ENCODE results near the gene SLC30A10.

SLC30A10 gene

DNA sequence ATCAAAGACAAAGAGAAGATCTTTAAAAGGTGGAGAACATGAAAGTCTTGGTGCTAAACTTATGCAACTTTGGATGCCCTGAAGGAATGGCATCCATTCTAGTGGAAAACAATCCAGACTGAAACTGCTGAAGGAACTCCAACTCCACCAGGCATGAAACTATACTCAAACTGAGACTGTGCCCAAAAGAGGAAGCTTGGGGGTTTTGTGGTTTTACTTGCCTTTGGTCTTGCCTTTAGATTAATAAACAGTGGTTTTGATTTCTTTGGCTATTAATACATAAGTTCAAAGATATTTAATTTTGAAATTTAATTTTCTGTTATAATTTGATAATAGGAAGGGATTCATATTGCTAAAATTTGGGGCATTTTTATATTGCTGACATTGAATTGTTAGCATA lies 17.4 kb upstream of the SLC30A10 start:
- no peaks in the 10 kb centered on the region for H3F3A ChIP-seq (ENCODE audit: low read depth)
- no peak overlapping the region for H2AFZ ChIP-seq (ENCODE audit: low read length)
- H3K4me2 ChIP-seq (ENCODE audit: low read depth, low read length, poor library complexity, severe bottlenecking) = no peak overlapping the region
- no peaks in the 10 kb centered on the region for H3K9me3 ChIP-seq (ENCODE audit: insufficient read depth, low read depth, low read length)
- H3K4me3 ChIP-seq (ENCODE audit: low read length, poor library complexity, severe bottlenecking) = no peak overlapping the region
- no peaks in the 10 kb centered on the region for H3K79me2 ChIP-seq (ENCODE audit: insufficient read depth, low read length)
- no peaks in the 10 kb centered on the region for H3K4me1 ChIP-seq (ENCODE audit: insufficient read depth, low read length, poor library complexity, severe bottlenecking)
- TF ChIP-seq EZH2phosphoT487 (IDR thresholded peaks at IDR 0.05; ENCODE audit: borderline replicate concordance) = no peak
- TF ChIP-seq, protein P1, sequence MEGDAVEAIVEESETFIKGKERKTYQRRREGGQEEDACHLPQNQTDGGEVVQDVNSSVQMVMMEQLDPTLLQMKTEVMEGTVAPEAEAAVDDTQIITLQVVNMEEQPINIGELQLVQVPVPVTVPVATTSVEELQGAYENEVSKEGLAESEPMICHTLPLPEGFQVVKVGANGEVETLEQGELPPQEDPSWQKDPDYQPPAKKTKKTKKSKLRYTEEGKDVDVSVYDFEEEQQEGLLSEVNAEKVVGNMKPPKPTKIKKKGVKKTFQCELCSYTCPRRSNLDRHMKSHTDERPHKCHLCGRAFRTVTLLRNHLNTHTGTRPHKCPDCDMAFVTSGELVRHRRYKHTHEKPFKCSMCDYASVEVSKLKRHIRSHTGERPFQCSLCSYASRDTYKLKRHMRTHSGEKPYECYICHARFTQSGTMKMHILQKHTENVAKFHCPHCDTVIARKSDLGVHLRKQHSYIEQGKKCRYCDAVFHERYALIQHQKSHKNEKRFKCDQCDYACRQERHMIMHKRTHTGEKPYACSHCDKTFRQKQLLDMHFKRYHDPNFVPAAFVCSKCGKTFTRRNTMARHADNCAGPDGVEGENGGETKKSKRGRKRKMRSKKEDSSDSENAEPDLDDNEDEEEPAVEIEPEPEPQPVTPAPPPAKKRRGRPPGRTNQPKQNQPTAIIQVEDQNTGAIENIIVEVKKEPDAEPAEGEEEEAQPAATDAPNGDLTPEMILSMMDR (conservative IDR thresholded peaks at IDR 0.05; ENCODE audit: low read length) = no peak
- no peaks in the 10 kb centered on the region for H3K9me2 ChIP-seq (replicated peaks; ENCODE audit: low read depth, low read length)
- no peaks in the 10 kb centered on the region for H4K20me1 ChIP-seq (ENCODE audit: insufficient read depth, low read length, poor library complexity, severe bottlenecking)
- H3K9ac ChIP-seq (ENCODE audit: low read depth, low read length, poor library complexity, severe bottlenecking) = no peak overlapping the region
- no peaks in the 10 kb centered on the region for H3K36me3 ChIP-seq (ENCODE audit: insufficient read depth, low read length)
- no peaks in the 10 kb centered on the region for H3K27me3 ChIP-seq (ENCODE audit: insufficient read depth, low read length, poor library complexity, severe bottlenecking)

DNA sequence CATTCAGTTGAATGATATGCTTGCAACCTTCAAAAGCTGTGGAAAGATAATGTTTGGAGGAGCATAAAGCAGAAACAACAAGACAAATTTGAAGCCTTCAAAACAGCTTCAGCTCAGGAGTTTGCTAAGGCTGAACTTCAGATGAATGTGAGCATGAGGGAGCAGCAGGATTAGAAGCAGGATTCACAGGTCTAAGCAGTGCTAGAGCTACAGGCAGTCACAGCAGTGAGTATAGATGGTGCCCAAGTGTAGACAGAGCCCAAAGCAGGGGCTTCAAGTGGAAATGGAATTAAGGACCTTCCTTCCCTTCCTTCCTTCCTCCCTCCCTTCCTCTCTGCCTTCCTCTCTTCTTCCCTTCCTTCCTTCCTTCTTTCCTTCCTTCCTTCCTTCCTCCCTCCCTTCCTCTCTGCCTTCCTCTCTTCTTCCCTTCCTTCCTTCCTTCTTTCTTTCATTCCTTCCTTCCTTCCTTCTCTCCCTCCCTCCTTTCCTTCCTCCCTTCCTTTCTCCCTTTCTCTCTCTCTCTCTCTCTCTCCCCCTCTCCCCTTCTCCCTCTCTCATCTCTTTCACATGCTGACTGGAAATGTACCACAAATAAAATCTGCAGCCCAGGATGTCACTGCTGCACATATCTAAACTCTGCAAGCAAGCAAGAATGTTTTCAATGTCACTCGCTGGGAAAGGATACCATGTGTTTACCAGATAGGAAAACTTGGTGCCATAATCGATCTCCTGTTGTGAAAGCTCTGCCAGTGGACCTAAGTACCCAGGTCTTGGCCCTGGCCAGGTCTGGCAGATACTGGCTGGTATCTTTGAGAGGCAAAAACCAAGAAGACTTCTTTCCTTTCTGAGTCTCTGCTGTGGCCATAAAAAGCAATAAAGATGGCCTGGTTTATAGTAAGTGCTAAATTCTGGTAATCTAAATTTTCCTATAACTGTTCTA lies 13.1 kb upstream of the SLC30A10 start:
- H4K20me1 ChIP-seq (ENCODE audit: insufficient read depth, low read length, poor library complexity, severe bottlenecking) = no peaks in the 10 kb centered on the region
- H3K4me1 ChIP-seq (ENCODE audit: insufficient read depth, low read length, poor library complexity, severe bottlenecking) = no peaks in the 10 kb centered on the region
- no peaks in the 10 kb centered on the region for H3K27me3 ChIP-seq (ENCODE audit: insufficient read depth, low read length, poor library complexity, severe bottlenecking)
- H3K9me2 ChIP-seq (replicated peaks; ENCODE audit: low read depth, low read length) = no peaks in the 10 kb centered on the region
- TF ChIP-seq, protein P1 (conservative IDR thresholded peaks at IDR 0.05; ENCODE audit: low read length) = no peak
- TF ChIP-seq EZH2phosphoT487 (IDR thresholded peaks at IDR 0.05; ENCODE audit: borderline replicate concordance) = no peak
- H3K36me3 ChIP-seq (ENCODE audit: insufficient read depth, low read length) = no peaks in the 10 kb centered on the region
- no peaks in the 10 kb centered on the region for H3K79me2 ChIP-seq (ENCODE audit: insufficient read depth, low read length)
- no peaks in the 10 kb centered on the region for H3F3A ChIP-seq (ENCODE audit: low read depth)
- H3K9ac ChIP-seq (ENCODE audit: low read depth, low read length, poor library complexity, severe bottlenecking) = no peak overlapping the region
- H3K4me3 ChIP-seq (ENCODE audit: low read length, poor library complexity, severe bottlenecking) = no peak overlapping the region
- H2AFZ ChIP-seq (ENCODE audit: low read length) = no peak overlapping the region
- no peaks in the 10 kb centered on the region for H3K9me3 ChIP-seq (ENCODE audit: insufficient read depth, low read depth, low read length)
- H3K4me2 ChIP-seq (ENCODE audit: low read depth, low read length, poor library complexity, severe bottlenecking) = no peak overlapping the region

DNA sequence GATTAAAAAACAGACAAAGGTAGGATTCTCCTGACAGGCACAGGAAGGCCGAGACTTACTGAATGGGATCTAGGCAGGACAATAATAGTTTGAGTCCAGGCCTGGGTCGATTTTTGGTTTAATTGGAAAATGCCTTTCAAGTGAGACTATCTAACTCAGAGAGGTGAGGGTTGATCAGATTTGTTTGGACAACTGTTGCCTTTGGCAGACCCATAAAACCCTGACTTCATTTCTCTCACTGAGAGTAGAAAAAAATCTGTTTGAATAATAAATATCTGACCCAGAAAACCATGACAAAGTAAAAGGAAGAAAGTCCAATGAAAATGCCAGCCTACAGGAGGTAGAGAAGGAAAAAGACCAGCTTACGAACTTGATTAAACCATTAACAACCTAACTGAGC lies 12.3 kb upstream of the SLC30A10 start:
- no peaks in the 10 kb centered on the region for H3K79me2 ChIP-seq (ENCODE audit: insufficient read depth, low read length)
- TF ChIP-seq, protein P1 (conservative IDR thresholded peaks at IDR 0.05; ENCODE audit: low read length) = no peak
- no peak for TF ChIP-seq EZH2phosphoT487 (IDR thresholded peaks at IDR 0.05; ENCODE audit: borderline replicate concordance)
- no peak overlapping the region for H3K9ac ChIP-seq (ENCODE audit: low read depth, low read length, poor library complexity, severe bottlenecking)
- H3K9me2 ChIP-seq (replicated peaks; ENCODE audit: low read depth, low read length) = no peaks in the 10 kb centered on the region
- H3K36me3 ChIP-seq (ENCODE audit: insufficient read depth, low read length) = no peaks in the 10 kb centered on the region
- H3K4me3 ChIP-seq (ENCODE audit: low read length, poor library complexity, severe bottlenecking) = no peak overlapping the region
- no peaks in the 10 kb centered on the region for H3F3A ChIP-seq (ENCODE audit: low read depth)
- H3K4me2 ChIP-seq (ENCODE audit: low read depth, low read length, poor library complexity, severe bottlenecking) = no peak overlapping the region
- no peaks in the 10 kb centered on the region for H3K9me3 ChIP-seq (ENCODE audit: insufficient read depth, low read depth, low read length)
- no peaks in the 10 kb centered on the region for H4K20me1 ChIP-seq (ENCODE audit: insufficient read depth, low read length, poor library complexity, severe bottlenecking)
- H2AFZ ChIP-seq (ENCODE audit: low read length) = no peak overlapping the region
- H3K27me3 ChIP-seq (ENCODE audit: insufficient read depth, low read length, poor library complexity, severe bottlenecking) = no peaks in the 10 kb centered on the region
- H3K4me1 ChIP-seq (ENCODE audit: insufficient read depth, low read length, poor library complexity, severe bottlenecking) = no peaks in the 10 kb centered on the region
